Mesenchymal stem cell (in vitro differentiated cells and primary cell): ENCODE measurements around the gene APBB1. TPM values are rescaled to one million over a fixed set of nuclear protein-coding genes. Genes with fewer than 3 reads are reported as not detected.

Source experiments
- DNase-seq: peaks from one replicate; pipeline ENCODE4 v3.0.0-alpha.2; 2013
- H2AFZ ChIP-seq: one replicate; pipeline ENCODE4 v1.6.1; 2013; ENCODE audit warnings: low read depth, mild to moderate bottlenecking, control low read depth, inconsistent platforms, low read length, moderate library complexity
- H2AK5ac ChIP-seq: 2 replicates; pipeline ENCODE4 v1.6.1; 2013; ENCODE audit warnings: low read length, moderate library complexity, mild to moderate bottlenecking, inconsistent platforms; ENCODE audit not compliant: severe bottlenecking
- H2BK120ac ChIP-seq: one replicate; pipeline ENCODE4 v1.6.1; 2013; ENCODE audit warnings: low read depth, mild to moderate bottlenecking, inconsistent platforms, low read length, moderate library complexity
- H2BK12ac ChIP-seq, 2 experiments: one replicate each; pipeline ENCODE4 v1.6.1; 2013; ENCODE audit warnings: inconsistent platforms in 2 of 2, low read length in 2 of 2, mild to moderate bottlenecking in 2 of 2, moderate library complexity in 2 of 2, control low read depth in 1 of 2
- H2BK15ac ChIP-seq: one replicate; pipeline ENCODE4 v1.6.1; 2013; ENCODE audit warnings: mild to moderate bottlenecking, low read depth, inconsistent platforms; ENCODE audit not compliant: poor library complexity, severe bottlenecking
- H2BK5ac ChIP-seq: 2 replicates; pipeline ENCODE4 v1.6.1; 2013; ENCODE audit warnings: low read depth, mild to moderate bottlenecking, low read length, control low read depth, inconsistent platforms; ENCODE audit not compliant: poor library complexity, severe bottlenecking
- H3K14ac ChIP-seq, 2 experiments: one replicate each; pipeline ENCODE4 v1.6.1; 2013; ENCODE audit warnings: inconsistent platforms in 2 of 2, low read length in 2 of 2, control low read depth in 1 of 2, mild to moderate bottlenecking in 1 of 2, moderate library complexity in 1 of 2
- H3K18ac ChIP-seq, 2 experiments: one replicate each; pipeline ENCODE4 v1.6.1; 2013; ENCODE audit warnings: inconsistent platforms in 2 of 2, low read length in 2 of 2, control low read depth in 1 of 2, low read depth in 1 of 2, mild to moderate bottlenecking in 1 of 2
- H3K23ac ChIP-seq, 2 experiments: one replicate each; pipeline ENCODE4 v1.6.1; 2013; ENCODE audit warnings: inconsistent platforms in 2 of 2, low read length in 2 of 2, mild to moderate bottlenecking in 2 of 2, moderate library complexity in 2 of 2, control low read depth in 1 of 2
- H3K27ac ChIP-seq: 2 replicates; pipeline ENCODE4 v1.5.1; 2013; ENCODE audit warnings: mild to moderate bottlenecking, moderate library complexity, low read length, control low read depth, inconsistent platforms; ENCODE audit not compliant: poor library complexity, severe bottlenecking
- H3K27me3 ChIP-seq, 2 experiments: 2 replicates each; pipeline versions ENCODE4 v1.6.1 to v1.7.0; 2013; ENCODE audit warnings: low read length in 2 of 2, mild to moderate bottlenecking in 2 of 2, moderate library complexity in 2 of 2, control low read depth in 1 of 2, inconsistent platforms in 1 of 2; ENCODE audit not compliant: control insufficient read depth in 1 of 2, insufficient read depth in 1 of 2
- H3K36me3 ChIP-seq, 2 experiments: 2 replicates each; pipeline versions ENCODE4 v1.6.1 to v1.7.0; 2013; ENCODE audit warnings: low read length in 2 of 2, control low read depth in 1 of 2, inconsistent platforms in 1 of 2, low read depth in 1 of 2, mild to moderate bottlenecking in 1 of 2; ENCODE audit not compliant: insufficient read depth in 2 of 2, control insufficient read depth in 1 of 2
- H3K4ac ChIP-seq, 2 experiments: one replicate each; pipeline ENCODE4 v1.6.1; 2013; ENCODE audit warnings: inconsistent platforms in 2 of 2, low read length in 2 of 2, mild to moderate bottlenecking in 2 of 2, moderate library complexity in 2 of 2, control low read depth in 1 of 2, low read depth in 1 of 2
- H3K4me1 ChIP-seq: 2 replicates; pipeline ENCODE4 v1.6.1; 2013; ENCODE audit warnings: low read depth, low read length, control low read depth; ENCODE audit not compliant: control insufficient read depth, insufficient read depth
- H3K4me2 ChIP-seq: 2 replicates; pipeline ENCODE4 v1.6.1; 2013; ENCODE audit warnings: low read length, mild to moderate bottlenecking, inconsistent platforms; ENCODE audit not compliant: poor library complexity, severe bottlenecking
- H3K4me3 ChIP-seq, 2 experiments: 2 replicates each; pipeline versions ENCODE4 v1.5.1 to v1.7.0; 2013; ENCODE audit warnings: low read length in 2 of 2, mild to moderate bottlenecking in 2 of 2, control low read depth in 1 of 2, low read depth in 1 of 2; ENCODE audit not compliant: insufficient read depth in 1 of 2
- H3K79me1 ChIP-seq: replicated peaks from 2 replicates; pipeline ENCODE4 v1.6.1; 2013; ENCODE audit warnings: mild to moderate bottlenecking, control low read depth, low read length, inconsistent platforms; ENCODE audit not compliant: poor library complexity, severe bottlenecking
- H3K9ac ChIP-seq: 2 replicates; pipeline ENCODE4 v1.7.0; 2013; ENCODE audit warnings: mild to moderate bottlenecking, low read length, moderate library complexity
- H3K9me3 ChIP-seq: 2 replicates; pipeline ENCODE4 v1.7.0; 2013; ENCODE audit warnings: mild to moderate bottlenecking, low read length; ENCODE audit not compliant: control insufficient read depth
- H4K8ac ChIP-seq: one replicate; pipeline ENCODE4 v1.6.1; 2013; ENCODE audit warnings: inconsistent platforms, mild to moderate bottlenecking, low read length, moderate library complexity
- H4K91ac ChIP-seq: one replicate; pipeline ENCODE4 v1.6.1; 2013; ENCODE audit warnings: mild to moderate bottlenecking, low read length, inconsistent platforms
- WGBS: methylation state at CpG from one replicate; pipeline ENCODE4 v1.1.7; 2013; ENCODE audit warnings: mixed read lengths; 5-methylcytosine and 5-hydroxymethylcytosine counted together
- polyA plus RNA-seq, 2 experiments: library from polyadenylated mRNA; stranded (reverse); fragments of 200-250 nt; gene quantifications; one replicate each; pipeline ENCODE4 v1.2.3, GENCODE V29; 2013

APBB1 gene
- 21.2 TPM for polyA plus RNA-seq (2013, experiment 1 of 2)
- polyA plus RNA-seq (2013, experiment 2 of 2): 19.9 TPM

DNA sequence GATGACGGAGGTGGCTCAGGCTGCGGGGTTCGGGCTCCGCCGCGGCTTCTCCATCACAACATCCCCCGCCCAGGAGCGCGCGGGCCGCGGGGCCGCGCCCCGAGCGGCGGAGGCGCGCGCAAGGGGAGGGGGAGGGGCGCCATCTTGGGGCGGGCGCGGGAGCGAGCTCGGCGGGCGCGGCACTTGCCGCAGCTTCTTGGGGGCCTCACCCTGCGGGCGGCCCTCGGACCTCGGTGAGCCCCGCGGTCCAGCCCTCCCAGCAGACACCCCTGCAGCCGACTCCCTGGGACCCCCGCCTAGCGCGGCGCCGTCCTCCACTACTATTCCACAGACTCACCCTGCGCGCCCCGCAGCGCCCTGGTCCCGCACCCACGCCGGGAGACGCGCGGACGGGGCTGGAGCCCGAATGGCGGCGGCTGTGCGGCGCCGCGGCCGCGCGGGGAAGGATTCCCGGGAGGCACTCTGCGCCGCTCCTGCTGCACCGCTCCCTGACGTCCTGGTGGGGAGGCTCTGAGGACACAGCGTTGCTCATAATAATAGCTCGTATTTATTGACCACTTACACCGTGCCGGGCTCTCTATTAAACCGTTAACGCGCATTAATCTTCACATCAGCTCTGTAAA, at the start of gene APBB1:
Gene APBB1 (minus strand): TSS at position 86 of the 623 bp plus-strand sequence. CDS start 7,747 bp downstream, outside the sequence.
- H2BK120ac ChIP-seq: peak within 1 kb of the TSS; percentile 81
- DNase-seq: peak; percentile 64

DNA sequence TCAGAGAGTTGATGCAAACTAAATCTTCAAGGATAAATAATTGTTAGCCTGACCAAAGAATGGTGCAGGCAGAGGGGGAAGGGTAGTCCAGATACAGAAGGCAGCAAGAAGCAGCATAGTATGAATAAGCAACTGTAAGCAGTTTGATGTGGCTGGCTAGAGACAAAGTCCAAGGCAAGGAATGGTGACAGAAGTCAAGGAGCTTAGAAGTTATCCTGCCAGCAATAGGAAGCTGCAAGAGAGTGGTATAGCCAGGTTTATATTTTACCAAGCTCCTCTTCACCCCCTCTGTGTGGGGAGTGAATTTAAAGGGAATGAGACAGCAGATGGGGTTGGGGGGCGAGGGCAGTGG, 40.2 kb upstream of the APBB1 start:
- H4K8ac ChIP-seq: no peak overlapping the region
- peaks cover 51 to 92% of the 10 kb centered on the region in 2 experiments for H3K36me3 ChIP-seq
- 91% methylated on average over 1 of the region's 1 CpG for WGBS
- H2BK15ac ChIP-seq: no peak overlapping the region
- DNase-seq: no peak
- no peaks in the 10 kb centered on the region for H3K9me3 ChIP-seq
- no peak overlapping the region for H3K27ac ChIP-seq
- H3K9ac ChIP-seq: no peak overlapping the region
- H4K91ac ChIP-seq: no peak overlapping the region
- no peak overlapping the region for H2BK5ac ChIP-seq
- no peak overlapping the region for H2AK5ac ChIP-seq
- H2BK120ac ChIP-seq: no peak overlapping the region
- H3K79me1 ChIP-seq: peaks cover 3% of the 10 kb centered on the region
- H3K18ac ChIP-seq: no peak overlapping the region
- no peak overlapping the region for H3K4me3 ChIP-seq
- no peak overlapping the region for H2BK12ac ChIP-seq
- no peak overlapping the region for H3K4ac ChIP-seq
- H3K14ac ChIP-seq: no peak overlapping the region
- H2AFZ ChIP-seq: no peak overlapping the region
- H3K27me3 ChIP-seq: no peaks in the 10 kb centered on the region
- H3K4me2 ChIP-seq: no peak overlapping the region
- H3K4me1 ChIP-seq: no peaks in the 10 kb centered on the region
- H3K23ac ChIP-seq: no peak overlapping the region

More for the DNA sequence above, at the start of gene APBB1:
- Histone ChIP-seq H2BK15ac (peak within 1 kb of the TSS; percentile 36), H4K91ac (peak within 1 kb of the TSS; percentile 72), H3K14ac (peak within 1 kb of the TSS in 1 of 2 experiments; percentile 95), H2AFZ (peak within 1 kb of the TSS; percentile 99), H3K23ac (peak within 1 kb of the TSS in 1 of 2 experiments; percentile 87), H3K9me3 (no peaks in the 10 kb centered on the region), H3K9ac (peak within 1 kb of the TSS; percentile 90), H3K4ac (peak within 1 kb of the TSS; percentile 69 to 82), H3K18ac (peak within 1 kb of the TSS; percentile 93 to 98), H3K4me2 (peak within 1 kb of the TSS; percentile 84), H2BK12ac (peak within 1 kb of the TSS in 1 of 2 experiments; percentile 84), H3K27ac (peak within 1 kb of the TSS; percentile 12), H2BK5ac (peak within 1 kb of the TSS; percentile 68), H3K27me3 (peaks cover 0 to 18% of the 10 kb centered on the region in 2 experiments), H3K36me3 (no peaks in the 10 kb centered on the region), H2AK5ac (no peak within 1 kb of the TSS), H4K8ac (peak within 1 kb of the TSS; percentile 89), H3K4me3 (peak within 1 kb of the TSS; percentile 80 to 98), H3K79me1 (peaks cover 17% of the 10 kb centered on the region), H3K4me1 (peaks cover 6% of the 10 kb centered on the region)
- WGBS: under 1% methylated on average over 58 of the region's 75 CpGs

DNA sequence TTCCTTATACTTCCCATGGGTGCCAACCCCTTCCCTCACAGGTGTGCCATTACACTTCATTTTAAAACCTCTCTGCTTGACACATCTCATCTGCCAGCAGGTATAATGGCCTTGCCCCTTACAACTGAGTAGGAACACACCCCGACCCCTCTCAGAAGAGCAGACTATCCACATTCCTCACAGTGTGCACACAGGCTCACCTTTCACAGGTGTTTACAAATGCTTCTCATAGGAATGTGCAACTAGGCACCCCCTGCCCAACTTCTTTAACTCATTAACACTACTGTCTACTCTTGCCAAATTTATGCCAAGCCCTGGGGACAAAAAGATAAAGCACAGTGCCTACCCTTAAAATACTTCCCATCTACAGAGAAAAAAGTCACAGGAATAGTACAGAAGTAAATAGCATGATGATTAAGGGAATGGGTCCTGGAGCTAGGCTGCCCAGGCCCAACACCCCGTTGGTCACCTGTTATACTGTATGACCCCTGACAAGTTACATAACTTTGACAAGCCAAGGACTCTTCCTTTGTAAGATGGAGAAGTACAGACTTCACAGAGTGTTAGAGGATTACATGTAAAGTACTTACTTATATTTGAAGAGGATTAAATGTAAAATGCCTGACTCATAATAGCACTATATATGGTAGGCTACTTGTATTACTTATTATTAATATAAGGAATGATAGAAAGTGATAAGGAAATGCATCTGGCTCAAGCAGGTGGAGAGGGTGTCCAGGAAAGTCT, 39.6 kb upstream of the APBB1 start:
- Histone ChIP-seq H3K9ac (no peak overlapping the region), H3K23ac (no peak overlapping the region), H3K9me3 (no peaks in the 10 kb centered on the region), H3K36me3 (peaks cover 48 to 91% of the 10 kb centered on the region in 2 experiments), H3K4me2 (no peak overlapping the region), H3K4me3 (no peak overlapping the region), H3K27ac (no peak overlapping the region), H3K4ac (no peak overlapping the region), H3K79me1 (peaks cover 3% of the 10 kb centered on the region), H4K91ac (no peak overlapping the region), H2AFZ (no peak overlapping the region), H4K8ac (no peak overlapping the region), H3K14ac (no peak overlapping the region), H2BK5ac (no peak overlapping the region), H3K4me1 (no peaks in the 10 kb centered on the region), H2AK5ac (no peak overlapping the region), H3K18ac (no peak overlapping the region), H2BK12ac (no peak overlapping the region), H2BK120ac (no peak overlapping the region), H3K27me3 (no peaks in the 10 kb centered on the region), H2BK15ac (no peak overlapping the region)
- DNase-seq: no peak
- WGBS: 90% methylated on average over 2 of the region's 2 CpGs

DNA sequence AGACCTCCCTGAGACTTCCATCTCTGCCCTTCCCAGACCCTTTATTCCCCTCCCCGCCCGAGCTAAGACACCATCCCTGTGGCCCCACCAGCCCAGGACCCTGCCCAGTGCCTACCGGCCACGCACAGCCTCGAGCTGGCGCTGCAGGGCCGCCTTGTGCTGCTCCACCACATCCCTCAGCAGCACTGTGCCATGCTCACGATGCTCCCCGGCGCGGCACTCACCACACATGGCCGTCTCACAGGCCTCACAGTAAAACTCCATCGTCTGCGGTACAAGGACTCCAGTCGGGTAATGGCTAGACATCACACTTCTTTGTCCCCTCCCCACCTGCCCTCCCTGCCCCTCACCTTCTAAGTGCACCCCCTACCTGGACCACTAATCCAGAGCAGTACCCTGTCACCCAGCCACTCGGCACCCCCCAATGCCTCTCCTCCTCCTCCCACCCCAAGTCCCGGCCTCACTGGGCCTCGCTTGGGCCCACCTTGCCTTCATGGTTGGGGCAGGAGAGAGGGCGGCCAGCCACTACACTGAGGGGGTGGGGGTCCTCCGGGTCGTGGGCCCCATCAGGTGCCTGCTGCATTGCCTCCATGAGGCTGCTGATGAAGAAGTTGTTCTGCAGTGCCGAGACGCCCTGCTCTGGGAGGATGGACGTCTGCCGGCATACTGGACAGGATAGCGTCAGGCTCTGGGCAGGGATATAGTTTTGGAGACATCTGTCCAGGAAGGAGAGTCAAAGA, 38.9 kb upstream of the APBB1 start:
- Histone ChIP-seq H3K4ac (no peak overlapping the region), H2AK5ac (no peak overlapping the region), H3K9me3 (no peaks in the 10 kb centered on the region), H3K18ac (no peak overlapping the region), H3K36me3 (peaks cover 44 to 94% of the 10 kb centered on the region in 2 experiments), H2BK120ac (no peak overlapping the region), H2BK15ac (no peak overlapping the region), H3K23ac (no peak overlapping the region), H4K91ac (no peak overlapping the region), H2AFZ (no peak overlapping the region), H3K4me2 (no peak overlapping the region), H3K27me3 (no peaks in the 10 kb centered on the region), H3K4me1 (no peaks in the 10 kb centered on the region), H2BK12ac (no peak overlapping the region), H3K14ac (no peak overlapping the region), H3K9ac (no peak overlapping the region), H2BK5ac (no peak overlapping the region), H4K8ac (no peak overlapping the region), H3K27ac (no peak overlapping the region), H3K79me1 (peaks cover 1% of the 10 kb centered on the region), H3K4me3 (no peak overlapping the region)
- DNase-seq: no peak
- WGBS: 94% methylated on average over 26 of the region's 26 CpGs
